ENCODE data around the gene CHKB. TPM values are rescaled to one million over a fixed set of nuclear protein-coding genes. Genes with fewer than 3 reads are reported as not detected.

CHKB gene
- total RNA-seq, 1 experiment from 2014 or later: 55.1 TPM

- TF ChIP-seq ZFX (IDR thresholded peaks at IDR 0.05) (no peak), SIN3A (IDR thresholded peaks at IDR 0.05; ENCODE audit: low read depth) (no peak), ELF1 (IDR thresholded peaks at IDR 0.05; ENCODE audit: borderline replicate concordance, low read depth) (no peak), ZBTB33 (IDR thresholded peaks at IDR 0.05; ENCODE audit: extremely low read depth, insufficient replicate concordance, low read length) (no peak)
- Histone ChIP-seq H2AFZ (ENCODE audit: low read depth, low read length, poor library complexity, severe bottlenecking) (no peak overlapping the region), H3K4me1 (ENCODE audit: control insufficient read depth in 1 of 2, insufficient read depth in 2 of 2, low read length in 2 of 2) (peaks cover 0 to 10% of the 10 kb centered on the region in 2 experiments; a peak in 1 of 4 replicates), H3K4me3 (replicated peaks in 1 of 2; ENCODE audit: low read depth in 1 of 2, low read length in 2 of 2) (no peak overlapping the region), H4K20me1 (ENCODE audit: insufficient read depth) (no peaks in the 10 kb centered on the region), H3K27me3 (ENCODE audit: insufficient read depth, low read length) (no peaks in the 10 kb centered on the region), H3K9ac (ENCODE audit: low read length) (no peak overlapping the region), H3K4me2 (ENCODE audit: low read length) (no peak overlapping the region), H3K79me2 (ENCODE audit: insufficient read depth, low read length) (no peaks in the 10 kb centered on the region), H3K27ac (ENCODE audit: low read depth, low read length) (no peak overlapping the region), H3K36me3 (ENCODE audit: control insufficient read depth in 1 of 2, insufficient read depth in 2 of 2, low read length in 2 of 2) (no peaks in the 10 kb centered on the region), H3K9me2 (ENCODE audit: insufficient read depth) (no peaks in the 10 kb centered on the region), H3K9me3 (ENCODE audit: control insufficient read depth in 1 of 2, insufficient read depth in 1 of 2, low read depth in 1 of 2, low read length in 2 of 2) (no peaks in the 10 kb centered on the region)
- ATAC-seq: no peak
- POLR2A ChIA-PET: no interaction called here
- no TSS peak for BruUV-seq (replicated peaks)
- intact Hi-C loops (cut with micrococcal nuclease): no loop called here
- RAD21 ChIA-PET (ENCODE audit: low non-redundant PET in 1 of 2, low total read pairs in 2 of 2, uncharacterized antibody in 2 of 2, unreplicated experiment in 2 of 2): no interaction called here
- CTCF ChIA-PET: no interaction called here
- DNase-seq (ENCODE audit: low read depth, low spot score): no peak
Measured at GRCh38 chr22:50597097-50597496, 14.4 kb upstream of the CHKB start.

- ATAC-seq (no peak), DNase-seq (ENCODE audit: low read depth, low spot score) (no peak)
- Histone ChIP-seq H4K20me1 (ENCODE audit: insufficient read depth) (no peaks in the 10 kb centered on the region), H3K4me2 (ENCODE audit: low read length) (no peak overlapping the region), H3K27ac (ENCODE audit: low read depth, low read length) (no peak overlapping the region), H3K9me2 (ENCODE audit: insufficient read depth) (no peaks in the 10 kb centered on the region), H3K9ac (ENCODE audit: low read length) (no peak overlapping the region), H3K4me3 (replicated peaks in 1 of 2; ENCODE audit: low read depth in 1 of 2, low read length in 2 of 2) (no peak overlapping the region), H3K27me3 (ENCODE audit: insufficient read depth, low read length) (no peaks in the 10 kb centered on the region), H3K36me3 (ENCODE audit: control insufficient read depth in 1 of 2, insufficient read depth in 2 of 2, low read length in 2 of 2) (no peaks in the 10 kb centered on the region), H3K79me2 (ENCODE audit: insufficient read depth, low read length) (no peaks in the 10 kb centered on the region), H2AFZ (ENCODE audit: low read depth, low read length, poor library complexity, severe bottlenecking) (no peak overlapping the region), H3K9me3 (ENCODE audit: control insufficient read depth in 1 of 2, insufficient read depth in 1 of 2, low read depth in 1 of 2, low read length in 2 of 2) (no peaks in the 10 kb centered on the region), H3K4me1 (ENCODE audit: control insufficient read depth in 1 of 2, insufficient read depth in 2 of 2, low read length in 2 of 2) (peaks cover 0 to 5% of the 10 kb centered on the region in 2 experiments; a peak in 1 of 4 replicates)
- ChIA-PET POLR2A (no interaction called here), RAD21 (ENCODE audit: low non-redundant PET in 1 of 2, low total read pairs in 2 of 2, uncharacterized antibody in 2 of 2, unreplicated experiment in 2 of 2) (no interaction called here), CTCF (no interaction called here)
- intact Hi-C loops (cut with micrococcal nuclease): no loop called here
- TF ChIP-seq TCF7L2 (IDR thresholded peaks at IDR 0.05; ENCODE audit: borderline replicate concordance, extremely low read depth, insufficient read depth, insufficient read length) (no peak), REST (IDR thresholded peaks at IDR 0.05; ENCODE audit: low read depth) (no peak), CTCF (IDR thresholded peaks at IDR 0.05 in 2 of 3, conservative IDR thresholded peaks at IDR 0.05 in 1 of 3; ENCODE audit: borderline replicate concordance in 1 of 3, insufficient read depth in 1 of 3, low read depth in 2 of 3, low read length in 2 of 3) (no peak), SIN3A (IDR thresholded peaks at IDR 0.05; ENCODE audit: low read depth) (no peak), EZH2phosphoT487 (IDR thresholded peaks at IDR 0.05; ENCODE audit: borderline replicate concordance) (no peak), MAX (IDR thresholded peaks at IDR 0.05) (no peak)
- no TSS peak for BruUV-seq (replicated peaks)
Measured at GRCh38 chr22:50595189-50595588, 12.5 kb upstream of the CHKB start.
